ENCODE results near the gene LPAR3. TPM values are rescaled to one million over a fixed set of nuclear protein-coding genes. Genes with fewer than 3 reads are reported as not detected.

LPAR3 gene
- total RNA-seq, 4 donors from 2014 or later, result 2.2 to 23.6 (median 13.5) TPM; not detected in 1

GRCh38 chr1:84846387-84846786 is 46.6 kb downstream of the LPAR3 start:
- Histone ChIP-seq H3K4me3 (no peak overlapping the region), H3K9me3 (no peaks in the 10 kb centered on the region), H3K4me1 (no peaks in the 10 kb centered on the region), H3K27me3 (no peaks in the 10 kb centered on the region), H3K36me3 (no peaks in the 10 kb centered on the region), H3K27ac (no peak overlapping the region)
- intact Hi-C loops (cut with DNase I; ENCODE audit: low total_unique reads), result no loop called here
- TF ChIP-seq, protein P1, sequence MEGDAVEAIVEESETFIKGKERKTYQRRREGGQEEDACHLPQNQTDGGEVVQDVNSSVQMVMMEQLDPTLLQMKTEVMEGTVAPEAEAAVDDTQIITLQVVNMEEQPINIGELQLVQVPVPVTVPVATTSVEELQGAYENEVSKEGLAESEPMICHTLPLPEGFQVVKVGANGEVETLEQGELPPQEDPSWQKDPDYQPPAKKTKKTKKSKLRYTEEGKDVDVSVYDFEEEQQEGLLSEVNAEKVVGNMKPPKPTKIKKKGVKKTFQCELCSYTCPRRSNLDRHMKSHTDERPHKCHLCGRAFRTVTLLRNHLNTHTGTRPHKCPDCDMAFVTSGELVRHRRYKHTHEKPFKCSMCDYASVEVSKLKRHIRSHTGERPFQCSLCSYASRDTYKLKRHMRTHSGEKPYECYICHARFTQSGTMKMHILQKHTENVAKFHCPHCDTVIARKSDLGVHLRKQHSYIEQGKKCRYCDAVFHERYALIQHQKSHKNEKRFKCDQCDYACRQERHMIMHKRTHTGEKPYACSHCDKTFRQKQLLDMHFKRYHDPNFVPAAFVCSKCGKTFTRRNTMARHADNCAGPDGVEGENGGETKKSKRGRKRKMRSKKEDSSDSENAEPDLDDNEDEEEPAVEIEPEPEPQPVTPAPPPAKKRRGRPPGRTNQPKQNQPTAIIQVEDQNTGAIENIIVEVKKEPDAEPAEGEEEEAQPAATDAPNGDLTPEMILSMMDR (IDR thresholded peaks at IDR 0.05), result no peak
- no peak for TF ChIP-seq POLR2A (IDR thresholded peaks at IDR 0.05)
- DNase-seq, result no peak

DNA sequence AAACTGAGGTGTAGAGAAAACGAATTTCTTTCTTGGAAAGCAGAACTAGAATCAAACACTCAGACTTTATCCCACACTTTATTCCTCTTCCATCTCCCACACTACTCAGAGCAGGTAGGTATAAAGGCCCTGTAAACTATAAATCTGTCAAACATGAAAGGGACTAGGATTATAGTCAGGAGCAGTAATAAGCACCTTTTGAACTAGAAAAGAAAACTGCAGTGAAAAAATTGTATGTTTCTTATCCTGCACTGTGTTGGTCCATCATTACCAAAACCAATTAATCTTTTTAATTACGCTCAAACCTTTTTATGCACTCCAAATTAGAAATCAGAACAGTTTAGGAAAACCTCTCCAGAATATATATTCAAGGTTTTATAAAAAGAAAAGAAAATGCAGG is 47.6 kb downstream of the LPAR3 start:
- no peaks in the 10 kb centered on the region for H3K27me3 ChIP-seq
- H3K27ac ChIP-seq, result no peak overlapping the region
- intact Hi-C loops (cut with DNase I; ENCODE audit: low total_unique reads), result no loop called here
- H3K36me3 ChIP-seq, result no peaks in the 10 kb centered on the region
- TF ChIP-seq, protein P1 (IDR thresholded peaks at IDR 0.05), result no peak
- no peak for TF ChIP-seq POLR2A (IDR thresholded peaks at IDR 0.05)
- no peaks in the 10 kb centered on the region for H3K4me1 ChIP-seq
- no peak for DNase-seq
- H3K4me3 ChIP-seq, result no peak overlapping the region
- no peaks in the 10 kb centered on the region for H3K9me3 ChIP-seq

DNA sequence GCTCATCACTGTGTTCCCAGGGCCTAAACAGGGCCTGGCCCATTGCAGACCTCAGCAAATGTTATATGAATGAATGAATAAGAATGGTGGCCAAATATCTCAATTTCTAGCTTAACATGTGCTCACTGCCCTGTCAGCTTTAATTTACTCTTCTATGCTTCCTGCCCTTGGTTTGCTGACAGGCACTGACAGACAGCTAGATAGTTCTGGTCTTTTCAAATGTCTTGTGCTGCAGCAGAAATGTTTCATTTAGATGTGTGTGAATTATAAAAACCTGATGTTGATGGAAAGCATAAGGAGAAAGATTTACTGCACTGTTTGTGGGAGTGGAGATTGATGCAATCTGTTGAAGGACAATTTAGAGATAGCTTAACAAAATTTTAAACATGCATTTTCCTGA is 48.9 kb downstream of the LPAR3 start:
- no peaks in the 10 kb centered on the region for H3K27me3 ChIP-seq
- TF ChIP-seq POLR2A (IDR thresholded peaks at IDR 0.05), result no peak
- TF ChIP-seq, protein P1 (IDR thresholded peaks at IDR 0.05), result no peak
- no peaks in the 10 kb centered on the region for H3K4me1 ChIP-seq
- no peak overlapping the region for H3K4me3 ChIP-seq
- no peak overlapping the region for H3K27ac ChIP-seq
- intact Hi-C loops (cut with DNase I; ENCODE audit: low total_unique reads), result no loop called here
- DNase-seq, result no peak
- H3K9me3 ChIP-seq, result no peaks in the 10 kb centered on the region
- no peaks in the 10 kb centered on the region for H3K36me3 ChIP-seq

GRCh38 chr1:84842748-84843231 is 50.2 kb downstream of the LPAR3 start:
- Histone ChIP-seq H3K4me1 (no peaks in the 10 kb centered on the region), H3K9me3 (no peaks in the 10 kb centered on the region), H3K27me3 (no peaks in the 10 kb centered on the region), H3K36me3 (no peaks in the 10 kb centered on the region), H3K27ac (no peak overlapping the region), H3K4me3 (no peak overlapping the region)
- intact Hi-C loops (cut with DNase I; ENCODE audit: low total_unique reads), result no loop called here
- no peak for DNase-seq
- TF ChIP-seq, protein P1 (IDR thresholded peaks at IDR 0.05), result no peak
- TF ChIP-seq POLR2A (IDR thresholded peaks at IDR 0.05), result no peak

GRCh38 chr1:84841971-84842370 is 51.0 kb downstream of the LPAR3 start:
- Histone ChIP-seq H3K36me3 (no peaks in the 10 kb centered on the region), H3K4me3 (no peak overlapping the region), H3K9me3 (no peaks in the 10 kb centered on the region), H3K27me3 (no peaks in the 10 kb centered on the region), H3K4me1 (no peaks in the 10 kb centered on the region), H3K27ac (no peak overlapping the region)
- TF ChIP-seq, protein P1 (IDR thresholded peaks at IDR 0.05), result no peak
- no peak for TF ChIP-seq POLR2A (IDR thresholded peaks at IDR 0.05)
- DNase-seq, result no peak
- intact Hi-C loops (cut with DNase I; ENCODE audit: low total_unique reads), result no loop called here
